ENCODE data around the gene SPRR2A.

Gene SPRR2A

DNA sequence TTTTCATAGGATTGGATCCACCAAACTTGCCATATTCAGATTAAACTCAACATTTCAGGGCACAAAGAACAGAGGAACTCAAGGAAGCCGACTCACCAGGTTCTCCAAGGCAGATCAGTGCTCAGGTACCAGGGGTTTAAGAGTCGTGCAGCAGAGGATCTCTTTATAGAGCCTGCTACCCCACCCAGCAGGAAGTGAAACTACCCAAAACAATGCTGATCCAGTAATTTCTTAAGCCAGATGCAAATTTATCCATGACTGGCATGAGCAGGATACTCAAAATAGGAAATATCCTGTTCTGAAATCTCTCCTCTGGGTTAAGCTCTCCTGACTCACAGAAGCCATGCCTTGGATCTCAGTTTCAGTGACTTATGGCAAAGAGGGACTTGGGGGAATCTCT is at the start of gene SPRR2A:
Gene SPRR2A (minus strand): TSS at position 138 of the 400 bp plus-strand sequence. CDS start 777 bp downstream, outside the sequence.
- Histone ChIP-seq H3K27me3 (ENCODE audit: control insufficient read depth, insufficient read depth, low read length) (no peaks in the 10 kb centered on the region), H3K4me3 (ENCODE audit: low read depth, low read length) (no peak within 1 kb of the TSS), H3K9ac (ENCODE audit: low read length) (no peak within 1 kb of the TSS), H3K27ac (ENCODE audit: low read depth, low read length) (no peak within 1 kb of the TSS), H3K9me3 (ENCODE audit: control insufficient read depth, insufficient read depth, low read depth, low read length) (0 out of 2 replicates have a peak, but pooled peaks cover 2% of the 10 kb centered on the region), H3K4me1 (ENCODE audit: control insufficient read depth, insufficient read depth, low read length) (no peaks in the 10 kb centered on the region; the same call in 1 of the 2 replicates), H3K36me3 (ENCODE audit: control insufficient read depth, insufficient read depth, low read length) (no peaks in the 10 kb centered on the region)

DNA sequence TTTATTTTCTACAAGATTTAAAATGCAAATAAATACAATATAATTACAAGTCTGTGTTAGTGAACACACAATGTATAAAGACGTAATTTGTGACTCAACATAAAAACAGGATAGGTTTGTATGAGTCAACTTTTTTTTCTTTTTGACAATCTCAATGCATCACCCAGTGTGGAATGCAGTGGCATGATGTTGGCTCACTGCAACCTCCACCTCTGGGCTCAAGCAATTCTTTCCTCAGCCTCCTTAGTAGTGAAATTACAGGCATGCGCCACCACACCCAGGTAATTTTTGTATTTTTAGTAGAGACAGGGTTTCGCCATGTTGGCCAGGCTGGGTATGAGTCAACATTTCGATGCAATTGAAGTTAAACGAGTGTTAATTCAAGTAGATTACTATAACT is 42.9 kb upstream of the SPRR2A start:
- Histone ChIP-seq H3K36me3 (ENCODE audit: control insufficient read depth, insufficient read depth, low read length) (no peaks in the 10 kb centered on the region), H3K9ac (ENCODE audit: low read length) (no peak overlapping the region), H3K27ac (ENCODE audit: low read depth, low read length) (no peak overlapping the region), H3K4me1 (ENCODE audit: control insufficient read depth, insufficient read depth, low read length) (no peaks in the 10 kb centered on the region), H3K27me3 (ENCODE audit: control insufficient read depth, insufficient read depth, low read length) (no peaks in the 10 kb centered on the region), H3K4me3 (ENCODE audit: low read depth, low read length) (no peak overlapping the region), H3K9me3 (ENCODE audit: control insufficient read depth, insufficient read depth, low read depth, low read length) (0 out of 2 replicates have a peak, but pooled peaks cover 2% of the 10 kb centered on the region)

DNA sequence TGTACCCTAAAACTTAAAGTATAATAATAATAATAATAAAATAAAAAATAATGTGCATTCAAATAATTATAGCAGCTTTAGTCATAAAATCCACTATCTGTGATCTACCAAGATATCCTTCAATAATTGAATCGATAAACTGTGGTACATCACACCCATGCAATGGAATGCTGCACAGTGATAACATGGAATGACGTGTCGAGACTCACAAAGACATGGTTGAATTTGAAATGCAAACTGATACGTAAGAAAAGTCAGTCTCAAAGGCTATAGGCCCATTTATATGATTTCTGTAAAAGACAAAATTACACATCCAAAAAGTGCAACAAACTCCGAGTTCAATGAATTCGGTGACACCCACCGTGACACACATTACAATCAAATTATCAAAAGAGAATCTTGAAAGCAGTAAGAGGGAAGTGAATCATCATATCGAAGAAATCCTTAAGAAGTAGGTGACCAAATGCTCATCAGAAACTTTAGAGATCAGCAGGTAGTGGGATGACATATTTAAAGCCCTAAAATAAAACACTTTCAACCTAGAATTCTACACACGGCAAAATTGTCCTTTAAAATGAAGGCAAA is 42.2 kb upstream of the SPRR2A start:
- H3K4me1 ChIP-seq (ENCODE audit: control insufficient read depth, insufficient read depth, low read length): no peaks in the 10 kb centered on the region
- no peak overlapping the region for H3K27ac ChIP-seq (ENCODE audit: low read depth, low read length)
- H3K36me3 ChIP-seq (ENCODE audit: control insufficient read depth, insufficient read depth, low read length): no peaks in the 10 kb centered on the region
- no peaks in the 10 kb centered on the region for H3K9me3 ChIP-seq (ENCODE audit: control insufficient read depth, insufficient read depth, low read depth, low read length)
- no peak overlapping the region for H3K4me3 ChIP-seq (ENCODE audit: low read depth, low read length)
- no peak overlapping the region for H3K9ac ChIP-seq (ENCODE audit: low read length)
- no peaks in the 10 kb centered on the region for H3K27me3 ChIP-seq (ENCODE audit: control insufficient read depth, insufficient read depth, low read length)

DNA sequence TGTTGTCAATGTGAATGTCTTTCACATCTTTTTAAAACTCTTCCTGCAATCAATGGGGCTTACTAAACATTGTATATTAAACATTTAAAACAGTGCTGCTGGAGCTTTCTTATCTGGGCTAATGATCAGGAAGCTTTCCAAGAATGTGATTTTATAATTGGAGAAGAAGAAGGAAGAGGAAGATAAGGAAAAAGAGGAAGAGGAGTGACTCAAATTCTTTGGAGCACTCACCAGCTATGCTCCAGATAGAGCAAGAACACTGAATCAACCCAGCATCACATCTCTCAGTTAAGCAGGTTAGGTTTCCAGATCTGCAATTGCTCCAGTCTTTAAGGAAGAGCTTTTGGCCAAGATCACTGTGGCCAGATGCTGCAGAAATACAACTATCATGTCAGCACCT is 38.5 kb upstream of the SPRR2A start:
- no peak overlapping the region for H3K27ac ChIP-seq (ENCODE audit: low read depth, low read length)
- no peak overlapping the region for H3K4me3 ChIP-seq (ENCODE audit: low read depth, low read length)
- H3K36me3 ChIP-seq (ENCODE audit: control insufficient read depth, insufficient read depth, low read length): no peaks in the 10 kb centered on the region

DNA sequence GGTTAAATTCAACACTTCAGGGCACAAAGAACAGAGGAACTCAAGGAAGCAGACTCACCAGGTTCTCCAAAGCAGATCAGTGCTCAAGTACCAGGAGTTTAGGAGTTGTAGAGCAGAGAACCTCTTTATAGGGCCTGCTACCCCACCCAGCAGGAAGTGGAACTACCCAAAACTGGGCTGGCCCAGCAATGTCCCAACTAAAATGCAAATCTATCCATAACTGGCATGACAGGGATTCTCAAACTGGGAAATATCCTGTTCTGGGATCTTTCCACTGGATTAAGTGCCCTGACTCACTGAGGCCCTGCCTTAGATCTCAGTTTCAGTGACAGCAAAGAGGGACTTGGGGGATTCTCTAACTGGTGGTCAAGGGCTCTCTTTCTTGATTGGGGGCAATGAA is 37.1 kb upstream of the SPRR2A start, which contains the start of gene SPRR2E:
Gene SPRR2E (minus strand): TSS at position 101 of the 400 bp plus-strand sequence. CDS start 775 bp downstream, outside the sequence.
- H3K9ac ChIP-seq (ENCODE audit: low read length): no peak within 1 kb of the TSS
- no peak within 1 kb of the TSS for H3K4me3 ChIP-seq (ENCODE audit: low read depth, low read length)
- H3K4me1 ChIP-seq (ENCODE audit: control insufficient read depth, insufficient read depth, low read length): no peaks in the 10 kb centered on the region
- H3K27ac ChIP-seq (ENCODE audit: low read depth, low read length): no peak within 1 kb of the TSS
- H3K9me3 ChIP-seq (ENCODE audit: control insufficient read depth, insufficient read depth, low read depth, low read length): no peaks in the 10 kb centered on the region
- no peaks in the 10 kb centered on the region for H3K36me3 ChIP-seq (ENCODE audit: control insufficient read depth, insufficient read depth, low read length)
- H3K27me3 ChIP-seq (ENCODE audit: control insufficient read depth, insufficient read depth, low read length): no peaks in the 10 kb centered on the region

More for the DNA sequence above, 38.5 kb upstream of the SPRR2A start:
- no peaks in the 10 kb centered on the region for H3K4me1 ChIP-seq (ENCODE audit: control insufficient read depth, insufficient read depth, low read length)
- H3K9ac ChIP-seq (ENCODE audit: low read length): no peak overlapping the region
- H3K27me3 ChIP-seq (ENCODE audit: control insufficient read depth, insufficient read depth, low read length): no peaks in the 10 kb centered on the region
- no peaks in the 10 kb centered on the region for H3K9me3 ChIP-seq (ENCODE audit: control insufficient read depth, insufficient read depth, low read depth, low read length)

DNA sequence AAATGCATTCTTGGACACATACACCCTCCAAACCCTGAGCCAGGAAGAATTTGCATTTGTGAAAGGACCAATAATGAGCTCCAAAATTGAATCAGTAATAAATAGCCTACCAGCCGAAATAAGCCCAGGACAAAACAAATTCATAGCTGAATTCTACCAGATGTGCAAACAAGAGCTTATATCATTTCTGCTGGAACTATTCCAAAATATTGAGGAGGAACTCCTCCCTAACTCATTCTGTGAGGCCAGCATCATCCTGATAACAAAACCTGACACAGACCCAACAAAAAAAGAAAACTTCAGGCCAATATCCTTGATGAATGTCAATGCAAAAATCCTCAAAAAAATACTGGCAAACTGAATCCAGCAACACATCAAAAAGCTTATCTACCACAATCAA is 30.3 kb upstream of the SPRR2A start:
- Histone ChIP-seq H3K27me3 (ENCODE audit: control insufficient read depth, insufficient read depth, low read length) (no peaks in the 10 kb centered on the region), H3K9ac (ENCODE audit: low read length) (no peak overlapping the region), H3K9me3 (ENCODE audit: control insufficient read depth, insufficient read depth, low read depth, low read length) (peaks cover 4% of the 10 kb centered on the region; the same call in 1 of the 2 replicates), H3K36me3 (ENCODE audit: control insufficient read depth, insufficient read depth, low read length) (no peaks in the 10 kb centered on the region), H3K4me3 (ENCODE audit: low read depth, low read length) (no peak overlapping the region), H3K4me1 (ENCODE audit: control insufficient read depth, insufficient read depth, low read length) (no peaks in the 10 kb centered on the region), H3K27ac (ENCODE audit: low read depth, low read length) (no peak overlapping the region)

DNA sequence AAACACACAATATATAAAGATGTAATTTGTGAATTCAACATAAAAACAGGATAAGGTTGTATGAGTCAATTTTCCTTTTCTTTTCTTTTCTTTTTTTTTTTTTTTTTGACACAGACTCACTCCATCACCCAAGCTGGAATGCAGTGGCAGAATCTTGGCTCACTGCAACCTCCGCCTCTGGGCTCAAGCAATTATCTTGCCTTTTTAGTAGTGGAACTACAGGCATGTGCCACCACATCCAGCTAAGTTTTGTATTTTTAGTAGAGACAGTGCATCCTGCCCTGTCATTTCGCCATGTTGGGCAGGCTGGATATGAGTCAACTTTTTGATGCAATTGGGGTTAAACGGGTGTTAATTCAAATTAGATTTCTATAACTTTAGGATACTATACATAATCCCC is 24.4 kb upstream of the SPRR2A start:
- Histone ChIP-seq H3K36me3 (ENCODE audit: control insufficient read depth, insufficient read depth, low read length) (no peaks in the 10 kb centered on the region), H3K4me1 (ENCODE audit: control insufficient read depth, insufficient read depth, low read length) (no peaks in the 10 kb centered on the region), H3K4me3 (ENCODE audit: low read depth, low read length) (no peak overlapping the region), H3K9ac (ENCODE audit: low read length) (no peak overlapping the region), H3K9me3 (ENCODE audit: control insufficient read depth, insufficient read depth, low read depth, low read length) (peaks cover 7% of the 10 kb centered on the region; the same call in 1 of the 2 replicates), H3K27ac (ENCODE audit: low read depth, low read length) (no peak overlapping the region), H3K27me3 (ENCODE audit: control insufficient read depth, insufficient read depth, low read length) (no peaks in the 10 kb centered on the region)

DNA sequence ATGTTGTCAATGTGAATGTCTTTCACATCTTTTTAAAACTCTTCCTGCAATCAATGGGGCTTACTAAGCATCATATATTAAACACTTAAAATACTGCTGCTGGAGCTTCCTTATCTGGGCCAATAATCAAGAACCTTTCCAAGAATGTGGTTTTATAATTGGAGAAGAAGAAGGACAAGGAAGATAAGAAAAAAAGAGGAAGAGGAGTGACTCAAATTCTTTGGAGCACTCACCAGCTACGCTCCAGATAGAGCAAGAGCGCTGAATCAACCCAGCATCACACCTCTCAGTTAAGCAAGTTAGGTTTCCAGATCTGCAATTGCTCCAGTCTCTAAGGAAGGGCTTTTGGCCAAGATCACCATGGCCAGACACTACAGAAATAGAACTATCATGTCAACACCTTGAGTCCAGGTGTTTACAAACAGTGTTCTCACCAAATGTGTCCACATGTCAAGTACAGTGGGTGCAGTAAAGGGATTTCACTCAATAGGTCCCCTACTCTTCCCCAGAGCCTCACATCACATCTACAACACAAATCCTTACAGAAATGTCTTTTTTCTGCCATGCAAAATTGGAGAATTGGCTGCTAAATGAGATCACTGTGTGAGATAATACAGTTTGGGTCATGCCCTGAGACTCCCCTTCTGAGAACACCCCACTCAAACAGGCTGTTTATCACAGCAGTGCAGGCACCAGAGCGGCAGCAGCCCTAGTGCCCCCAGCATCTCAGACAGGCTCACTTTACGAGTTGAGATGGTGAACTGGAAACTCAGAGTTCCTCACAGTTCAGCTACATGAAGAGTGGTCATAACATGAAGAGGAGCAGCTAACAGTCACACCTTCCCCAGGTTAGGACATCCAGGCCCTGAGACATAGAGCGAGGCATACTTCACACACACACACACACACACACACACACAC is 15.8 kb upstream of the SPRR2A start:
- no peaks in the 10 kb centered on the region for H3K27me3 ChIP-seq (ENCODE audit: control insufficient read depth, insufficient read depth, low read length)
- H3K9me3 ChIP-seq (ENCODE audit: control insufficient read depth, insufficient read depth, low read depth, low read length): no peaks in the 10 kb centered on the region
- H3K36me3 ChIP-seq (ENCODE audit: control insufficient read depth, insufficient read depth, low read length): no peaks in the 10 kb centered on the region
- H3K27ac ChIP-seq (ENCODE audit: low read depth, low read length): no peak overlapping the region
- no peak overlapping the region for H3K4me3 ChIP-seq (ENCODE audit: low read depth, low read length)
- H3K4me1 ChIP-seq (ENCODE audit: control insufficient read depth, insufficient read depth, low read length): no peaks in the 10 kb centered on the region
- H3K9ac ChIP-seq (ENCODE audit: low read length): no peak overlapping the region

DNA sequence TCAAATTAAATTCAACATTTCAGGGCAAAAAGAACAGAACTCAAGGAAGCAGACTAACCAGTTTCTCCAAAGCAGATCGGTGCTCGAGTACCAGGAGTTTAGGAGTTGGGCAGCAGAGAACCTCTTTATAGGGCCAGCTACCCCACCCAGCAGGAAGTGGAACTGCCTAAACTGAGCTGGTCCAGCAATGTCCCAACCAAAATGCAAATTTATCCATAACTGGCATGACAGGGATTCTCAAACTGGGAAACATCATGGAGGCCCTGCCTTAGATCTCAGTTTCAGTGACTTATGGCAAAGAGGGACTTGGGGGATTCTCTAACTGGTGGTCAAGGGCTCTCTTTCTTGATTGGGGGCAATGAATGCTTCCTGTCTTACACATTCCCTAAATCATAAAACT is 14.2 kb upstream of the SPRR2A start, which contains the start of gene SPRR2B:
Gene SPRR2B (minus strand): TSS at position 101 of the 400 bp plus-strand sequence. CDS start 772 bp downstream, outside the sequence.
- no peak within 1 kb of the TSS for H3K4me3 ChIP-seq (ENCODE audit: low read depth, low read length)
- no peaks in the 10 kb centered on the region for H3K4me1 ChIP-seq (ENCODE audit: control insufficient read depth, insufficient read depth, low read length)
- H3K27ac ChIP-seq (ENCODE audit: low read depth, low read length): no peak within 1 kb of the TSS
- no peak within 1 kb of the TSS for H3K9ac ChIP-seq (ENCODE audit: low read length)
- no peaks in the 10 kb centered on the region for H3K36me3 ChIP-seq (ENCODE audit: control insufficient read depth, insufficient read depth, low read length)
- H3K27me3 ChIP-seq (ENCODE audit: control insufficient read depth, insufficient read depth, low read length): no peaks in the 10 kb centered on the region
- H3K9me3 ChIP-seq (ENCODE audit: control insufficient read depth, insufficient read depth, low read depth, low read length): no peaks in the 10 kb centered on the region

DNA sequence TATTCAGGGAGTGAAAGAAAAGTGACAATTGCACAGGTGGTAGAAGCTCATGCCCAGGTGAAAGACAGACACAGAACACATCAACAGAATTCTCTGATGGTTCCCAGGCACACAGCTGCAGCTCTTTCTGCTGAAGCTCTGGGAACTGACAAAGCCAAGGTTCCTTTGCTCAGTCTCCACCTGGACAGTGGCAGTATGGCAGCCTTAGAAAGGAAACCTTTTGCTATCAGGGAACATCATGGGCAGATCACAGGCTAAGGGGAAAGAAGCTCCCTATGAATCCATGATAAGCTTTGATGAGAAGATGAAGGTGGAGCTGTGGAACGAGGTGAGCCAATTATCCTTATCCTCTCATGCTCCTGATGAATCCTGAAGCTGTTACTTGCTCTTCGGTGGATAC is 12.9 kb upstream of the SPRR2A start:
- no peaks in the 10 kb centered on the region for H3K36me3 ChIP-seq (ENCODE audit: control insufficient read depth, insufficient read depth, low read length)
- H3K4me3 ChIP-seq (ENCODE audit: low read depth, low read length): no peak overlapping the region
- no peaks in the 10 kb centered on the region for H3K27me3 ChIP-seq (ENCODE audit: control insufficient read depth, insufficient read depth, low read length)
- H3K9me3 ChIP-seq (ENCODE audit: control insufficient read depth, insufficient read depth, low read depth, low read length): no peaks in the 10 kb centered on the region
- H3K9ac ChIP-seq (ENCODE audit: low read length): no peak overlapping the region
- no peaks in the 10 kb centered on the region for H3K4me1 ChIP-seq (ENCODE audit: control insufficient read depth, insufficient read depth, low read length)
- no peak overlapping the region for H3K27ac ChIP-seq (ENCODE audit: low read depth, low read length)
